ENCODE measurements around the gene IQCM. TPM values are rescaled to one million over a fixed set of nuclear protein-coding genes. Genes with fewer than 3 reads are reported as not detected.

The IQCM gene
- polyA plus RNA-seq, 1 donor (not counting 4 experiments of a cell fraction or from before 2014, with no cell fraction given): not detected

DNA sequence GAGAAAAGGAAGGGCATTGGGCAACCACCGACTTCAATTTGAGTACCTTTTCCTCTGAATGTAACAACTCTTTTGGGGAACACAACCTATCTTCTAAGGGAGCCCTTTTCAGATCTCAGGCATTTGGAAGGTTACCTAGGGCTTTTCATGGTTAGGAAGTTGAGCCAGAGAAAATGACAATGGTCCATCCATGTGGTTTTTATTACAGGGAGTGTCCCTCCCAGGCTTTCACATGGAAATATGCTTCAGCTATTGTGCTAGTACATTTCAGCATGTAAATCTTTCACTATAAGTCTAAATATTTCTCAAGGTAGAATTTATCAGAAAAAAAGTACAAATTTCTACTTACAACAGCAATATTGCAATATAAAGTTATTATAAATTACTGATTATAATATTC is 259.8 kb downstream of the IQCM start:
- Histone ChIP-seq H3K9ac (ENCODE audit: control insufficient read depth, extremely low read depth, insufficient read depth, low read length) (no peak overlapping the region), H3K4me2 (ENCODE audit: control insufficient read depth, extremely low read depth, insufficient read depth, low read depth, low read length) (no peak overlapping the region), H3K9me1 (ENCODE audit: control insufficient read depth, extremely low read depth, insufficient read depth, low read length) (no peaks in the 10 kb centered on the region), H3K4me3 (ENCODE audit: control insufficient read depth in 2 of 3, extremely low read depth in 1 of 3, insufficient read depth in 2 of 3, low read depth in 1 of 3, low read length in 3 of 3) (no peak overlapping the region), H3K27ac (ENCODE audit: control insufficient read depth, insufficient read depth, low read length) (no peak overlapping the region), H3K79me2 (ENCODE audit: control insufficient read depth, insufficient read depth, low read length) (no peaks in the 10 kb centered on the region), H4K20me1 (ENCODE audit: control insufficient read depth, extremely low read depth, insufficient read depth, low read length) (no peaks in the 10 kb centered on the region), H3K9me3 (ENCODE audit: control insufficient read depth, low read depth, low read length) (no peaks in the 10 kb centered on the region), H3K36me3 (ENCODE audit: control insufficient read depth in 2 of 2, extremely low read depth in 1 of 2, insufficient read depth in 2 of 2, low read length in 2 of 2) (no peaks in the 10 kb centered on the region), H3K4me1 (ENCODE audit: control insufficient read depth, extremely low read depth, insufficient read depth, low read length) (no peaks in the 10 kb centered on the region), H2AFZ (ENCODE audit: control insufficient read depth, low read length) (no peak overlapping the region), H3K27me3 (ENCODE audit: control insufficient read depth, extremely low read depth, insufficient read depth, low read length) (no peaks in the 10 kb centered on the region)
- no peak for DNase-seq (ENCODE audit: low read depth, low spot score)
- TF ChIP-seq EZH2 (IDR thresholded peaks at IDR 0.05; ENCODE audit: low read length): no peak
- FAIRE-seq: no peak
- dilution Hi-C loops (cut with MboI; ENCODE audit: extremely low pct_ligation_motif_present, low sequenced_read_pairs): no loop called here

- H3K9me1 ChIP-seq (ENCODE audit: control insufficient read depth, extremely low read depth, insufficient read depth, low read length): no peaks in the 10 kb centered on the region
- no peak overlapping the region for H3K4me2 ChIP-seq (ENCODE audit: control insufficient read depth, extremely low read depth, insufficient read depth, low read depth, low read length)
- H3K27me3 ChIP-seq (ENCODE audit: control insufficient read depth, extremely low read depth, insufficient read depth, low read length): no peaks in the 10 kb centered on the region
- H3K4me1 ChIP-seq (ENCODE audit: control insufficient read depth, extremely low read depth, insufficient read depth, low read length): no peaks in the 10 kb centered on the region
- H3K36me3 ChIP-seq (ENCODE audit: control insufficient read depth in 2 of 2, extremely low read depth in 1 of 2, insufficient read depth in 2 of 2, low read length in 2 of 2): no peaks in the 10 kb centered on the region
- FAIRE-seq (no peak), DNase-seq (ENCODE audit: low read depth, low spot score) (no peak)
- no peak overlapping the region for H3K9ac ChIP-seq (ENCODE audit: control insufficient read depth, extremely low read depth, insufficient read depth, low read length)
- H3K9me3 ChIP-seq (ENCODE audit: control insufficient read depth, low read depth, low read length): no peaks in the 10 kb centered on the region
- H3K4me3 ChIP-seq (ENCODE audit: control insufficient read depth in 2 of 3, extremely low read depth in 1 of 3, insufficient read depth in 2 of 3, low read depth in 1 of 3, low read length in 3 of 3): no peak overlapping the region
- H3K79me2 ChIP-seq (ENCODE audit: control insufficient read depth, insufficient read depth, low read length): no peaks in the 10 kb centered on the region
- H3K27ac ChIP-seq (ENCODE audit: control insufficient read depth, insufficient read depth, low read length): no peak overlapping the region
- no peaks in the 10 kb centered on the region for H4K20me1 ChIP-seq (ENCODE audit: control insufficient read depth, extremely low read depth, insufficient read depth, low read length)
- dilution Hi-C loops (cut with MboI; ENCODE audit: extremely low pct_ligation_motif_present, low sequenced_read_pairs): no loop called here
- H2AFZ ChIP-seq (ENCODE audit: control insufficient read depth, low read length): no peak overlapping the region
- TF ChIP-seq, protein P1, sequence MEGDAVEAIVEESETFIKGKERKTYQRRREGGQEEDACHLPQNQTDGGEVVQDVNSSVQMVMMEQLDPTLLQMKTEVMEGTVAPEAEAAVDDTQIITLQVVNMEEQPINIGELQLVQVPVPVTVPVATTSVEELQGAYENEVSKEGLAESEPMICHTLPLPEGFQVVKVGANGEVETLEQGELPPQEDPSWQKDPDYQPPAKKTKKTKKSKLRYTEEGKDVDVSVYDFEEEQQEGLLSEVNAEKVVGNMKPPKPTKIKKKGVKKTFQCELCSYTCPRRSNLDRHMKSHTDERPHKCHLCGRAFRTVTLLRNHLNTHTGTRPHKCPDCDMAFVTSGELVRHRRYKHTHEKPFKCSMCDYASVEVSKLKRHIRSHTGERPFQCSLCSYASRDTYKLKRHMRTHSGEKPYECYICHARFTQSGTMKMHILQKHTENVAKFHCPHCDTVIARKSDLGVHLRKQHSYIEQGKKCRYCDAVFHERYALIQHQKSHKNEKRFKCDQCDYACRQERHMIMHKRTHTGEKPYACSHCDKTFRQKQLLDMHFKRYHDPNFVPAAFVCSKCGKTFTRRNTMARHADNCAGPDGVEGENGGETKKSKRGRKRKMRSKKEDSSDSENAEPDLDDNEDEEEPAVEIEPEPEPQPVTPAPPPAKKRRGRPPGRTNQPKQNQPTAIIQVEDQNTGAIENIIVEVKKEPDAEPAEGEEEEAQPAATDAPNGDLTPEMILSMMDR (optimal IDR thresholded peaks at IDR 0.05 in 1 of 3, IDR thresholded peaks at IDR 0.05 in 1 of 3, conservative IDR thresholded peaks at IDR 0.05 in 1 of 3; ENCODE audit: extremely low read depth in 1 of 3, insufficient read depth in 2 of 3, low read length in 3 of 3): no peak
- TF ChIP-seq EZH2 (IDR thresholded peaks at IDR 0.05; ENCODE audit: low read length): no peak
Measured at GRCh38 chr4:149555146-149555545, 260.5 kb downstream of the IQCM start.

- no peak for FAIRE-seq
- dilution Hi-C loops (cut with MboI; ENCODE audit: extremely low pct_ligation_motif_present, low sequenced_read_pairs): no loop called here
Measured at GRCh38 chr4:149553959-149554520, 261.6 kb downstream of the IQCM start.

More at GRCh38 chr4:149553959-149554520, 261.6 kb downstream of the IQCM start:
- no peak for TF ChIP-seq EZH2 (IDR thresholded peaks at IDR 0.05; ENCODE audit: low read length)
- TF ChIP-seq, protein P1 (optimal IDR thresholded peaks at IDR 0.05 in 1 of 3, IDR thresholded peaks at IDR 0.05 in 1 of 3, conservative IDR thresholded peaks at IDR 0.05 in 1 of 3; ENCODE audit: extremely low read depth in 1 of 3, insufficient read depth in 2 of 3, low read length in 3 of 3): no peak
- Histone ChIP-seq H3K4me3 (ENCODE audit: control insufficient read depth in 2 of 3, extremely low read depth in 1 of 3, insufficient read depth in 2 of 3, low read depth in 1 of 3, low read length in 3 of 3) (no peak overlapping the region), H3K79me2 (ENCODE audit: control insufficient read depth, insufficient read depth, low read length) (no peaks in the 10 kb centered on the region), H3K9me1 (ENCODE audit: control insufficient read depth, extremely low read depth, insufficient read depth, low read length) (no peaks in the 10 kb centered on the region), H3K27ac (ENCODE audit: control insufficient read depth, insufficient read depth, low read length) (no peak overlapping the region), H3K36me3 (ENCODE audit: control insufficient read depth in 2 of 2, extremely low read depth in 1 of 2, insufficient read depth in 2 of 2, low read length in 2 of 2) (no peaks in the 10 kb centered on the region), H3K9me3 (ENCODE audit: control insufficient read depth, low read depth, low read length) (no peaks in the 10 kb centered on the region), H4K20me1 (ENCODE audit: control insufficient read depth, extremely low read depth, insufficient read depth, low read length) (no peaks in the 10 kb centered on the region), H3K4me1 (ENCODE audit: control insufficient read depth, extremely low read depth, insufficient read depth, low read length) (no peaks in the 10 kb centered on the region), H2AFZ (ENCODE audit: control insufficient read depth, low read length) (no peak overlapping the region), H3K27me3 (ENCODE audit: control insufficient read depth, extremely low read depth, insufficient read depth, low read length) (no peaks in the 10 kb centered on the region), H3K4me2 (ENCODE audit: control insufficient read depth, extremely low read depth, insufficient read depth, low read depth, low read length) (no peak overlapping the region), H3K9ac (ENCODE audit: control insufficient read depth, extremely low read depth, insufficient read depth, low read length) (no peak overlapping the region)
- no peak for DNase-seq (ENCODE audit: low read depth, low spot score)
